Mesendoderm (in vitro differentiated cells): ENCODE results near the gene C14orf180.

Experiments
- DNase-seq: peaks from one replicate; pipeline ENCODE4 v3.0.0; 2013
- H2AK5ac ChIP-seq: 2 replicates; pipeline ENCODE4 v1.6.1; 2013; ENCODE audit warnings: low read length, inconsistent platforms
- H2BK120ac ChIP-seq: 2 replicates; pipeline ENCODE4 v1.6.1; 2013; ENCODE audit warnings: low read depth, mild to moderate bottlenecking, low read length, moderate library complexity, mixed read lengths
- H2BK15ac ChIP-seq: replicated peaks from 2 replicates; pipeline ENCODE4 v1.6.1; 2013; ENCODE audit warnings: low read depth, mild to moderate bottlenecking, moderate library complexity
- H2BK5ac ChIP-seq: 2 replicates; pipeline ENCODE4 v1.6.1; 2013; ENCODE audit warnings: low read length, inconsistent platforms
- H3K18ac ChIP-seq: 2 replicates; pipeline ENCODE4 v1.6.1; 2013; ENCODE audit warnings: mild to moderate bottlenecking, low read length, mixed read lengths
- H3K23ac ChIP-seq: one replicate; pipeline ENCODE4 v1.6.1; 2013; ENCODE audit warnings: low read length
- H3K27ac ChIP-seq: 2 replicates; pipeline ENCODE4 v1.5.1; 2013; ENCODE audit warnings: low read depth, mild to moderate bottlenecking, inconsistent platforms, low read length, moderate library complexity
- H3K27me3 ChIP-seq: 2 replicates; pipeline ENCODE4 v1.6.1; 2013; ENCODE audit warnings: low read length, control low read depth, mild to moderate bottlenecking, inconsistent platforms; ENCODE audit not compliant: insufficient read depth, poor library complexity
- H3K36me3 ChIP-seq: 2 replicates; pipeline ENCODE4 v1.6.1; 2013; ENCODE audit warnings: low read length, inconsistent platforms; ENCODE audit not compliant: control insufficient read depth, insufficient read depth
- H3K4ac ChIP-seq: one replicate; pipeline ENCODE4 v1.6.1; 2013; ENCODE audit warnings: low read depth, mild to moderate bottlenecking, low read length, moderate library complexity
- H3K4me1 ChIP-seq: 2 replicates; pipeline ENCODE4 v1.6.1; 2013; ENCODE audit warnings: low read depth, low read length, inconsistent platforms; ENCODE audit not compliant: control insufficient read depth
- H3K4me2 ChIP-seq: 2 replicates; pipeline ENCODE4 v1.6.1; 2013; ENCODE audit warnings: low read length
- H3K4me3 ChIP-seq: 2 replicates; pipeline ENCODE4 v1.5.1; 2013; ENCODE audit warnings: mild to moderate bottlenecking, low read length
- H3K56ac ChIP-seq: one replicate; pipeline ENCODE4 v1.6.1; 2013; ENCODE audit warnings: low read length
- H3K79me1 ChIP-seq: 2 replicates; pipeline ENCODE4 v1.6.1; 2013; ENCODE audit warnings: low read length, inconsistent platforms
- H3K79me2 ChIP-seq: 2 replicates; pipeline ENCODE4 v1.6.1; 2013; ENCODE audit warnings: mild to moderate bottlenecking, low read length; ENCODE audit not compliant: control insufficient read depth, insufficient read depth
- H3K9ac ChIP-seq: 2 replicates; pipeline ENCODE4 v1.6.1; 2013; ENCODE audit warnings: low read length, inconsistent platforms
- H4K5ac ChIP-seq: one replicate; pipeline ENCODE4 v1.6.1; 2013; ENCODE audit warnings: low read length
- H4K8ac ChIP-seq: one replicate; pipeline ENCODE4 v1.6.1; 2013; ENCODE audit warnings: low read depth, mild to moderate bottlenecking, control low read depth, low read length, moderate library complexity
- WGBS: extraction: QIAGEN DNeasy Blood & Tissue Kit; methylation state at CpG from one replicate; pipeline ENCODE4 v1.1.7; 2013; ENCODE audit warnings: low lambda C conversion rate, missing lambda C conversion rate; ENCODE audit not compliant: insufficient coverage; ENCODE audit errors: extremely low coverage; 5-methylcytosine and 5-hydroxymethylcytosine counted together

The C14orf180 gene

GRCh38 chr14:104600805-104601204, 21.2 kb downstream of the C14orf180 start:
- Histone ChIP-seq H4K8ac (no peak overlapping the region), H3K56ac (no peak overlapping the region), H2BK15ac (no peak overlapping the region), H3K36me3 (no peaks in the 10 kb centered on the region), H3K18ac (no peak overlapping the region), H3K4me2 (no peak overlapping the region), H3K79me2 (no peaks in the 10 kb centered on the region), H4K5ac (no peak overlapping the region), H3K4me3 (no peak overlapping the region), H3K4ac (no peak overlapping the region), H3K27me3 (no peaks in the 10 kb centered on the region), H3K9ac (no peak overlapping the region), H3K27ac (no peak overlapping the region), H2BK120ac (no peak overlapping the region), H3K79me1 (no peaks in the 10 kb centered on the region), H3K23ac (no peak overlapping the region), H3K4me1 (no peaks in the 10 kb centered on the region), H2BK5ac (no peak overlapping the region), H2AK5ac (no peak overlapping the region)
- no peak for DNase-seq
- whole genome bisulfite sequencing: no CpG with 5 or more reads among the region's 8 CpGs

GRCh38 chr14:104601786-104602185, 22.2 kb downstream of the C14orf180 start:
- Histone ChIP-seq H2BK15ac (no peak overlapping the region), H3K79me2 (no peaks in the 10 kb centered on the region), H3K4me2 (no peak overlapping the region), H4K5ac (no peak overlapping the region), H4K8ac (no peak overlapping the region), H2BK120ac (no peak overlapping the region), H2AK5ac (no peak overlapping the region), H3K9ac (no peak overlapping the region), H3K18ac (no peak overlapping the region), H3K79me1 (no peaks in the 10 kb centered on the region), H3K36me3 (no peaks in the 10 kb centered on the region), H3K27me3 (no peaks in the 10 kb centered on the region), H3K4me1 (no peaks in the 10 kb centered on the region), H3K56ac (no peak overlapping the region), H3K27ac (no peak overlapping the region), H3K4ac (no peak overlapping the region), H3K4me3 (no peak overlapping the region), H2BK5ac (no peak overlapping the region), H3K23ac (no peak overlapping the region)
- no CpG with 5 or more reads among the region's 9 CpGs for WGBS
- no peak for DNase-seq

- Histone ChIP-seq H2BK5ac (no peak overlapping the region), H3K79me1 (no peaks in the 10 kb centered on the region), H3K27me3 (no peaks in the 10 kb centered on the region), H3K27ac (no peak overlapping the region), H3K4me2 (no peak overlapping the region), H3K18ac (no peak overlapping the region), H2BK15ac (no peak overlapping the region), H3K4me3 (no peak overlapping the region), H2AK5ac (no peak overlapping the region), H2BK120ac (no peak overlapping the region), H4K8ac (no peak overlapping the region), H3K79me2 (no peaks in the 10 kb centered on the region), H3K4ac (no peak overlapping the region), H3K23ac (no peak overlapping the region), H3K56ac (no peak overlapping the region), H3K9ac (no peak overlapping the region), H3K36me3 (no peaks in the 10 kb centered on the region), H4K5ac (no peak overlapping the region), H3K4me1 (no peaks in the 10 kb centered on the region)
- WGBS: no CpG with 5 or more reads among the region's 11 CpGs
- DNase-seq: no peak
Observed at GRCh38 chr14:104602315-104602932, 22.9 kb downstream of the C14orf180 start.

GRCh38 chr14:104602933-104603325, 23.4 kb downstream of the C14orf180 start:
- H3K4me2 ChIP-seq: no peak overlapping the region
- no peaks in the 10 kb centered on the region for H3K27me3 ChIP-seq
- H2BK15ac ChIP-seq: no peak overlapping the region
- no peaks in the 10 kb centered on the region for H3K4me1 ChIP-seq
- no peak overlapping the region for H4K8ac ChIP-seq
- H2BK5ac ChIP-seq: no peak overlapping the region
- no peaks in the 10 kb centered on the region for H3K36me3 ChIP-seq
- no peak overlapping the region for H3K4me3 ChIP-seq
- no peak overlapping the region for H2AK5ac ChIP-seq
- H3K4ac ChIP-seq: no peak overlapping the region
- no peak overlapping the region for H4K5ac ChIP-seq
- H3K56ac ChIP-seq: no peak overlapping the region
- H3K18ac ChIP-seq: no peak overlapping the region
- no CpG with 5 or more reads among the region's 7 CpGs for WGBS
- H2BK120ac ChIP-seq: no peak overlapping the region
- no peak overlapping the region for H3K23ac ChIP-seq
- H3K27ac ChIP-seq: no peak overlapping the region
- no peaks in the 10 kb centered on the region for H3K79me2 ChIP-seq
- no peak overlapping the region for H3K9ac ChIP-seq
- DNase-seq: no peak
- H3K79me1 ChIP-seq: no peaks in the 10 kb centered on the region

- Histone ChIP-seq H3K4me1 (no peaks in the 10 kb centered on the region), H3K56ac (no peak overlapping the region), H3K9ac (no peak overlapping the region), H4K8ac (no peak overlapping the region), H3K23ac (no peak overlapping the region), H3K4me2 (no peak overlapping the region), H3K4me3 (no peak overlapping the region), H3K79me1 (no peaks in the 10 kb centered on the region), H3K36me3 (no peaks in the 10 kb centered on the region), H2BK5ac (no peak overlapping the region), H3K4ac (no peak overlapping the region), H2BK120ac (no peak overlapping the region), H2AK5ac (no peak overlapping the region), H3K18ac (no peak overlapping the region), H3K27ac (no peak overlapping the region), H2BK15ac (no peak overlapping the region), H3K27me3 (no peaks in the 10 kb centered on the region), H3K79me2 (no peaks in the 10 kb centered on the region), H4K5ac (no peak overlapping the region)
- WGBS: no CpG with 5 or more reads among the region's 32 CpGs
- no peak for DNase-seq
Observed at GRCh38 chr14:104603711-104604401, 24.3 kb downstream of the C14orf180 start.
